Spinal cord (tissue), 10 donors: ENCODE results near the gene DNAH7. TPM values are rescaled to one million over a fixed set of nuclear protein-coding genes. Genes with fewer than 3 reads are reported as not detected.

Source experiments
- DNase-seq, 6 donors: peaks; one replicate each; pipeline versions ENCODE4 v3.0.0 to v3.0.0-alpha.2; 2013 to 2015; ENCODE audit warnings: low spot score in 6 of 6, low read depth in 4 of 6
- H3K27ac ChIP-seq: one replicate; pipeline ENCODE4 v1.5.1; 2013; ENCODE audit warnings: low read depth, low read length, control low read depth
- H3K27me3 ChIP-seq: one replicate; pipeline ENCODE4 v1.6.1; 2013; ENCODE audit warnings: low read length; ENCODE audit not compliant: control insufficient read depth, insufficient read depth
- H3K36me3 ChIP-seq: one replicate; pipeline ENCODE4 v1.6.1; 2013; ENCODE audit warnings: low read length; ENCODE audit not compliant: control insufficient read depth, insufficient read depth
- H3K4me1 ChIP-seq: one replicate; pipeline ENCODE4 v1.6.1; 2013; ENCODE audit warnings: low read length; ENCODE audit not compliant: control insufficient read depth, insufficient read depth
- H3K4me3 ChIP-seq: one replicate; pipeline ENCODE4 v1.5.1; 2013; ENCODE audit warnings: low read depth, low read length, control low read depth
- H3K9me3 ChIP-seq: one replicate; pipeline ENCODE4 v1.6.1; 2013; ENCODE audit warnings: low read length; ENCODE audit not compliant: control insufficient read depth, insufficient read depth
- WGBS: methylation state at CpG from one replicate; pipeline ENCODE4 v1.1.5; 2013; ENCODE audit warnings: missing lambda C conversion rate; ENCODE audit not compliant: insufficient coverage; 5-methylcytosine and 5-hydroxymethylcytosine counted together
- polyA plus RNA-seq, 2 donors: library from polyadenylated mRNA; unstranded; fragments of 120-200 nt; gene quantifications; one replicate each; pipeline ENCODE4 v1.2.1, GENCODE V29; 2013; ENCODE audit not compliant: insufficient read length in 2 of 2
- total RNA-seq, 2 donors: library from RNA; depleted of rRNA in 1 of 2; stranded (reverse); fragments of 120-200 nt in 1 of 2; fragments of >200 nt in 1 of 2; gene quantifications; one replicate each; pipeline versions ENCODE4 v1.2.3 to v1.2.4, GENCODE V29; 2013 to 2014
- donor health status: healthy.

Gene DNAH7
- total and polyA plus RNA-seq, 4 donors: 11.6 to 16.3 (median 15.2) TPM

GRCh38 chr2:195824478-195824877, 244.2 kb downstream of the DNAH7 start:
- DNase-seq: no peak

GRCh38 chr2:195823206-195823605, 245.4 kb downstream of the DNAH7 start:
- H3K4me1 ChIP-seq: no peaks in the 10 kb centered on the region
- no CpG with 5 or more reads among the region's 3 CpGs for WGBS
- H3K9me3 ChIP-seq: no peaks in the 10 kb centered on the region
- no peaks in the 10 kb centered on the region for H3K36me3 ChIP-seq
- H3K27ac ChIP-seq: no peak overlapping the region
- no peak overlapping the region for H3K4me3 ChIP-seq
- H3K27me3 ChIP-seq: no peaks in the 10 kb centered on the region
- peak in 1 of 6 donors; percentile 21 for DNase-seq

More at GRCh38 chr2:195824478-195824877, 244.2 kb downstream of the DNAH7 start:
- Histone ChIP-seq H3K27ac (no peak overlapping the region), H3K4me1 (no peaks in the 10 kb centered on the region), H3K9me3 (no peaks in the 10 kb centered on the region), H3K27me3 (no peaks in the 10 kb centered on the region), H3K36me3 (no peaks in the 10 kb centered on the region), H3K4me3 (no peak overlapping the region)
- no CpG with 5 or more reads among the region's 2 CpGs for WGBS

- H3K4me3 ChIP-seq: no peak overlapping the region
- no peaks in the 10 kb centered on the region for H3K36me3 ChIP-seq
- H3K4me1 ChIP-seq: no peaks in the 10 kb centered on the region
- H3K27me3 ChIP-seq: no peaks in the 10 kb centered on the region
- WGBS: 91% methylated on average over 3 of the region's 5 CpGs
- no peak for DNase-seq
- no peak overlapping the region for H3K27ac ChIP-seq
- no peaks in the 10 kb centered on the region for H3K9me3 ChIP-seq
Measured at GRCh38 chr2:195821566-195821932, 247.1 kb downstream of the DNAH7 start.

- no CpG with 5 or more reads among the region's 3 CpGs for WGBS
- Histone ChIP-seq H3K4me1 (no peaks in the 10 kb centered on the region), H3K9me3 (no peaks in the 10 kb centered on the region), H3K27me3 (no peaks in the 10 kb centered on the region), H3K36me3 (no peaks in the 10 kb centered on the region), H3K4me3 (no peak overlapping the region), H3K27ac (no peak overlapping the region)
- DNase-seq: peak in 1 of 6 donors; percentile 17
Measured at GRCh38 chr2:195820867-195821565, 247.6 kb downstream of the DNAH7 start.

- no peaks in the 10 kb centered on the region for H3K36me3 ChIP-seq
- H3K4me1 ChIP-seq: no peaks in the 10 kb centered on the region
- no peak overlapping the region for H3K27ac ChIP-seq
- H3K27me3 ChIP-seq: no peaks in the 10 kb centered on the region
- no CpG with 5 or more reads among the region's 3 CpGs for WGBS
- no peak overlapping the region for H3K4me3 ChIP-seq
- no peaks in the 10 kb centered on the region for H3K9me3 ChIP-seq
- no peak for DNase-seq
Measured at GRCh38 chr2:195820373-195820772, 248.3 kb downstream of the DNAH7 start.

GRCh38 chr2:195819276-195819675, 249.4 kb downstream of the DNAH7 start:
- Histone ChIP-seq H3K9me3 (no peaks in the 10 kb centered on the region), H3K27ac (no peak overlapping the region), H3K4me3 (no peak overlapping the region), H3K36me3 (no peaks in the 10 kb centered on the region), H3K4me1 (no peaks in the 10 kb centered on the region), H3K27me3 (no peaks in the 10 kb centered on the region)
- WGBS: 60% methylated on average over 1 of the region's 1 CpG
- DNase-seq: no peak

- Histone ChIP-seq H3K9me3 (no peaks in the 10 kb centered on the region), H3K27ac (no peak overlapping the region), H3K4me3 (no peak overlapping the region), H3K36me3 (no peaks in the 10 kb centered on the region), H3K27me3 (no peaks in the 10 kb centered on the region), H3K4me1 (no peaks in the 10 kb centered on the region)
- WGBS: 83% methylated on average over 1 of the region's 3 CpGs
- DNase-seq: no peak
Measured at GRCh38 chr2:195818526-195818925, 250.1 kb downstream of the DNAH7 start.

- Histone ChIP-seq H3K4me1 (no peaks in the 10 kb centered on the region), H3K36me3 (no peaks in the 10 kb centered on the region), H3K27me3 (no peaks in the 10 kb centered on the region), H3K9me3 (no peaks in the 10 kb centered on the region), H3K27ac (no peak overlapping the region), H3K4me3 (no peak overlapping the region)
- DNase-seq: no peak
Measured at GRCh38 chr2:195818106-195818505, 250.5 kb downstream of the DNAH7 start.

GRCh38 chr2:195815083-195815482, 253.6 kb downstream of the DNAH7 start:
- H3K4me3 ChIP-seq: no peak overlapping the region
- no CpG with 5 or more reads among the region's 2 CpGs for WGBS
- H3K27ac ChIP-seq: no peak overlapping the region

GRCh38 chr2:195813421-195813820, 255.2 kb downstream of the DNAH7 start:
- no CpG with 5 or more reads among the region's 3 CpGs for WGBS
- Histone ChIP-seq H3K4me3 (no peak overlapping the region), H3K4me1 (no peaks in the 10 kb centered on the region), H3K27me3 (no peaks in the 10 kb centered on the region), H3K36me3 (no peaks in the 10 kb centered on the region), H3K27ac (no peak overlapping the region), H3K9me3 (no peaks in the 10 kb centered on the region)
- no peak for DNase-seq

More at GRCh38 chr2:195815083-195815482, 253.6 kb downstream of the DNAH7 start:
- no peaks in the 10 kb centered on the region for H3K36me3 ChIP-seq
- no peaks in the 10 kb centered on the region for H3K9me3 ChIP-seq
- no peaks in the 10 kb centered on the region for H3K27me3 ChIP-seq
- no peaks in the 10 kb centered on the region for H3K4me1 ChIP-seq
- no peak for DNase-seq
